Brain pericyte (primary cell): ENCODE results near the gene MYL11.

Experiments used
- DNase-seq: peaks from one replicate; pipeline ENCODE4 v3.0.0-alpha.2; 2012; ENCODE audit warnings: low read depth, low spot score

The MYL11 gene

GRCh38 chr16:30354423-30355143 lies 20.0 kb upstream of the MYL11 start:
- DNase-seq, result no peak

DNA sequence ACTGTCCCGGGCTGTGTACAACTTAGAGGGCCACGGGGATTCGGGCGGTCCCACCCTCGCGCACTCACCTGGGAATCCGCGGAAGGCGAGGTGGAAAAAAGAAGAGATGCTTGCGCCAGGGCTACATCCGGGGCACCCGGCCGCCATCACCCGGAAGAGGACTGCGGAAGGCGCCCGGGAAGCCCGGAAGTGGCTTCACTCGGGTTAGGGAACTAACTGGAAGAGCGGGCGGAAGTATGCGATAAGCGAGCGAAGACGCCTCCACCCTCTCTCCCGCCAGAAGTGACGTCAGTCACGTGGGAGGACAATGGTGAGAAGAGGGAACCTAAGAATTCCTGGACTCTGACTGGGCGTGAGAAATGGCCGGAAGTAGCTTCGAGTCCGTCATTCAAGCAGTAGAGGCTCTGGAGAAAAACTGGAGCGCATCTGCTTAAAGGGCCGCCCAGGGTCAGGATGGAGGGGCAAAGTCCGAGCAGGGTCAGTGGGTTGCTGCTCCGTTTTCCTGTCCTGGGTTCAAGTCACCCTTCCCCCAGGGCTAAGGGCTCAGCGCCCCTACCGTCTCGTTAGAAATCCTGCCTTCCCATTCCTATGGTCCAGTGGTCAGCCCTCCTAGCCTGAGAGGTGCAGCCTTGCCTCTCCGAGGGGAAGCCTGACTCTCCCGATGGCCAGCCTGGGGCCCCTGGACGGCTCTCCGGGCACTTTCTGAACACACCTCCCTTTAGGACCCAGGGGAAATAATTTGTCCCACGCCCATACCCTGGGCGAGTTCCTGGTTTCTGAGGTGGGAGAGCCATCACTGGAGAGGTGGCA lies 19.3 kb upstream of the MYL11 start, which contains the start of gene CD2BP2:
Gene CD2BP2 (minus strand): TSS at position 165 of the 810 bp plus-strand sequence. CDS start 627 bp downstream, outside the sequence.
- DNase-seq, result peak; percentile 98

DNA sequence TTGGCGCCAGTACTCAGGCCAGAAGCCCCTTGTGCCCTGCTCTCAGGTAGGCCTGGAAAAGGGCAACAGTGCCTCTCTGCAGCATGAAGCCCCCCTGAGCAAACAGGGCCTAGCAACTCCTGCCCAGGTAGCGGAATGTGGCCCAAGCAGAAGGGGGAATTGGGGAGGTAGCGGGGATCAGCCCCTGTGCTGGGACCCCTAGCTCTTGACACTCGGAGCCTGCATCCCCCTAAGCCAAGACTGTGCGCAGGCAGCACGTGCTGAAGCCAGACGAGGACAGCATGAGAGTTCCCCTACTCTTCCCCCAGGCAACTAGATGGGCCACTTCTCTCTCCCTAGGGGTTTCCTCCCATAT lies 18.7 kb upstream of the MYL11 start:
- DNase-seq, result no peak

GRCh38 chr16:30356401-30357084 lies 18.1 kb upstream of the MYL11 start:
- DNase-seq, result no peak

DNA sequence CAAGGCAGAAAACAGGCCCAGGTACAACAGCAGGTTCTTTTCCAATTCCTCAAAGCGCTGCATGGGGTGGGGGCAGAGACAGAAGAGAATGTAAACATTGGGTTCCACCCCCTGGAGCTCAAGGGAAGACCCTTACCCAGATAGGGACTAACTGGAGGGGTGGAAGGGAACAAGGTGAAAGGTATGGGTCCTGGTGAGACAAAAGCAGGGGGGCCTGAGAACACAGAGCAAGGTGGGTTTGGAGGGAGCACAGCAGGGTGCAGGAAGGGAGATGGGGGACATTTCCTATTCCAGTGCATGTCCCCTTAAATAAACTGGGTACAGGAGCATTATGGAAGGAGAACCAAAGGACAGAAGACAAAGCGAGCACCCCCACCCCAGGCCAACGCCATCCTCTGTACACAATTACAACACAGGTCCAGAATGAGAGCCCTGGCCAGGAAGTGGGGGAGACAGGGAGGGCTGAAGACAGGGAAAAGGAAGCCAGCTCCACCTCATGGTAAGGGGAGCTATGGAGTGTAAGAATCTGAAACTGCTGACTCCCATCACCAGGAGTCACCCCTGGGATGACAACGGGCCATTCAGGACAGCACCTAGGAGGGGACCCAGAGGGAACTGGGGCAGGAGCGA lies 17.4 kb upstream of the MYL11 start:
- DNase-seq, result no peak

DNA sequence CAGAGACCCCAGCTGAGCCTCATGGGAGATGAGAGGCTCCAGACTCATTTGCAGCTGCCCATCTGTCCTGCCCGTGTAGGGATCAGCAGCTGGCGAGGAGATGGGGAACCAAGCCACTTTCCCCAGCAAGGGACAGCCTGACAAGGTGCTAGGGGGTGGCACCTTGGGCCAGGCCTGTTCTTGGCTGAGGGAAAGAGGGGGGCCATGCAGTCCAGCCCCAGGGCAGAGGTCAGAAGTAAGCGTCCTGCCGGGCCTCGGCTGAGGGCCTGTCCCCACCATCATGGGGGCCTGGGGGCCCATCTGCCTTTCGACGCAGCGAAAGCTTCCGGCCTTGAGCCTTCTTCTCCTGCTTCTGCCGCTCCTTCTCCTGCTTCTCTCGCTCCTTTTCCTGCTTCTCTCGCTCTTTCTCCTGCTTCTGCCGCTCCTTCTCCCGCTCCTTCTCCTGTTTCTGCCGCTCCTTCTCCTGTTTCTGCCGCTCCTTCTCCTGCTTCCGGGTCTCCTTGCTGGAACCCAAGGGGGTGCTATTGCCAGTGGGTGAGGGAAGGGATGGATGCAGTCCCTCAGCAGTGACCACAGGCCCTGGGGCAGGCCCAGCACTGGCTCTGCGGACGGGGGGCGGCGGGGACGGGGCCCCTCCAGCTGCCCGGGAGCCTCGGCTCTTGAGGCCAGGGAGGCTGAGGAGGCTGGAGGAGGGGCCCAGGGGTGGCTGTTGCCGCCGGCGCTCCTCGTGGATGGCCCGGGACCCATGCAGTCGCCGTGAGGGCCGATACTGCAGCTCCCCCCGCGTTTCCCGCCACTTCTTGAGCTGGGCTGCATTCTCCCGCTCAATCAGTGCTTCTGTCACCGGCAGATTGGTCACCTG lies 16.7 kb upstream of the MYL11 start:
- no peak for DNase-seq

GRCh38 chr16:30358577-30358936 lies 16.0 kb upstream of the MYL11 start:
- DNase-seq, result no peak

- DNase-seq, result no peak
Observed at GRCh38 chr16:30358990-30359870, 15.4 kb upstream of the MYL11 start.

DNA sequence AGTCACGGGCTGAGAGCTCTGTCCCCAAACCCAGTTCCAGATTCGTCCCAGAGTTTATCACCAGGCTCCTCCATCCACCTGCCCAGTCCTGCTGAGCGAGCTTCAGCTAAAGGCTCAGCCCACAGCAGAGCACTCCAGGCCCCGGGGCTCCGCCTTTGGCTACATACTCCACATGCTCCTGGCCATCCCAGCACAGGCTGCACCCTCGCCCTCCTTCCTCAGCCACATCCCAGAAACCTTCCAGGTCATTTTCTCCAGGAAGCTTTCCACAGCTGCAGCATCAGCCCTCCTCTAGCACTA lies 14.8 kb upstream of the MYL11 start:
- DNase-seq, result no peak

GRCh38 chr16:30361180-30361579 lies 13.4 kb upstream of the MYL11 start:
- DNase-seq, result no peak

- no peak for DNase-seq
Observed at GRCh38 chr16:30365200-30365599, 9.4 kb upstream of the MYL11 start.

DNA sequence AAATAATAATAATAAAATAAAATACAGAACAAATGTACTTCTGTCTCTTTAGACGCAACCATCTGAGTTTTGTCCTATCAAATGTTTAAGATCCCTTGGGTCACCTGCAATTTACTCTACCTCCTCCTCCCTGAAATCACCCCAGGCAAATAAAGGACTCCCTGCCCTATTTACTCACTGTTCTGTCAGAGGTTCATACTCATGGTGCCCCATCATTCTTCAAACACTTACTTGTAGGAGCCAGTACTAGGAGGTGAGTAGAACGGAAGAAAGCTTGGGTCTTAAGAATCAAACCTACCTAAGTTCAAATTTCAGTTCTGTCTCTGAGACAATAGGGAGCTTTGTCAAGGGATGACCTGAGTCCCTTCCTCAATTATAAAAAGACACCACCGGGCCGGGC lies 8.1 kb upstream of the MYL11 start:
- DNase-seq, result no peak

DNA sequence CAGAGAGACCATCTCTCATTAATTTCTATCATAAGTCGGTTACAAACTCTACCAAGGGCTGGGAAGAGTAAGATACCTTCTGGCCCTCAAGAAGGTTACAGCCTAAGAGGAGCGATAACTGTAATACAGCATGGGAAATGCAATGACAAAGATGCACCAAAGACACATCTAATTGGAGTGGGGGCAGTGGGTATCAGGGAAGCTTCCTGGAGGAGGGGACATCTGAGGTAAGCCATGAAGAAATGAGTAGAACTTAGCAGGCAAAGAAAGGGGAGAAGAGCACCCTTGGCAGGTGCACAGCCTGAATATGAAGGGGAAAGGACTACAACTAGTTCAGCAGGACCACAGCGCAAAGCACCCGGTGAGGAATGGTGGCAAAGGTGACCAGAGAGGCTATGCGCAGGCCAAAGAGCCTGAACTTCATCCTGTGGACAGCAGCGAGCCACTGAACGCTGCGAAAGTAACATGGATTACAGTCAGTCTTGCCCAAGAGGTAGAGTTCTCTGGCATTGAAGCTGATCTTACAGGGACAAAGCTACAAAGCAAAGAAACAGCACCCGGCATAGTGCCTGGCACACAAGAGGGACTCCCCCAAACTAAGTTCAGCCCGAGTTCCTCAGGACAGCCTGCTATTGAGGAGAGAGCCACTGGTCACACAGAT lies 7.1 kb upstream of the MYL11 start:
- DNase-seq, result no peak

DNA sequence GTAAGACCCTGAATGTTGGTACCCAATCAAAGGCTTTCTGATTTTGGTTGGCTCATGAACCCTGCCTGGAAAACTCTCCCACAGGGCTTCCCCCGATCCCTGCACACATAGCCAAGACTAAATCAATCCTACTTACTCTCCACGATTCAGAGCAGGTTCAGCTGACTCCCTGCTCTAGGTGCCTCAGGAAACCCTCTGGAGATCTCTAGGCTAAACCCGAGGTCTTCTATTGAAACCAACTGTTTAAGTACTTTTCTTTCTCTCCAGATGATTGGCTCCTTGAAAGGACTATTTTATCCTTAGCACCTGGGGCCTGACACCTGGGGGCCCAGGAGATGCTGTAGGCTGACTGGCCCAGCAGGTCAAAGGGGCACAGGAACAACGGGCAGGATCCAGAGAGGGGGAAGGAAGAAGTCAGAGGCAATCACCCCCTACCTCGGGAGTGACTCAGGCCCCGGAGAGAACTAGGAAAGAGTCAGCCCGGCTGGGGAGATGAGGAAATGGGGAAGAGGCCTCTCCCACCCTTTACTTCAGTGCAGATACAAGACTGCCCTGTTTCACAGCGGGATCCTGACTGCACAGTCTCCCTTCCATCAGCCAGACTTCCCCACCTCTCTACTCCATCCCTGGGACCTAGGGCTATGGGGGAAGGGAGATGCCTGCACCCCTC lies 6.3 kb upstream of the MYL11 start:
- DNase-seq, result no peak

- DNase-seq, result no peak
Observed at GRCh38 chr16:30368792-30369090, 5.9 kb upstream of the MYL11 start.

DNA sequence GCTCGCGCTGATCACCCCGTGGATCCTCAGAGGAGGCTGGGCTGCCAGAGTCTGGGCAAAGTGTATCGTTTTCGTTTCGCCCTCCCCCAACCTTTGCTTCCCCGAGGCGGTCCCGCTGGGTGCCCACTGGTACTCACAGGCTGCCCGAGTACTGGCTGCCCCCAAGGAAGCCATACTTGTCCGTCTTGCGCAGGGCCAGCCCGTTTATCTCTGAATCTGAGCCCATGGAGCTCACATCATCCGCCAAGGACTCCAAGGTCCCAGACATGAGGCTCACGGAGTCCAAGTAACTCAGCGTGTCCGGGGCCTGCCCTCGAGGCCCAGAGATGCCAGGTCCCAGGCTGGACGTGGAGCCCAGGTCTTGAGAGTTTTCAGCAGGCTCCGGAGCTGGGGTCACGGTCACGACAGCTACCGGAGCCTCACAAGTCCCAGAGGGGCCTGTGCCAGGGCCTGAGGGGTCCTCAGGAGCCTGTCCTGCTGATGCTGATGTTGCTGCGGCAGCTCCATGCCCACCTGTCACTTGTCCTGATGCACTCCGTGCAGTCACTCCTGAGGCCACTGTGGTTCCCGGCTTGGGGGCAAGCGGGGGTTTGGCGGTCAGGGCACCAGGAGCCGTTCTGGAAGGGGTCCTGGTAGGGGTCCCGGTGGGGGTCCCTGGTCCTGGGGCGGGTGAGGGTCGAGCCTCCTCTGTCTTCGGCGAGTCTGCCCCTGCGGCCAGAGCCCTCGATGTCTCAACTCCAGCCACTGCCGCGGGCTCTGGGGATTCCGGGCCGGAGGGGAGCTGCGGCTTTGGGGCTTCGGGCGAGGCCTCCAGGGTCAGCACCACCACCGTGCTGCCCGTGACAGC lies 5.3 kb upstream of the MYL11 start:
- no peak for DNase-seq

DNA sequence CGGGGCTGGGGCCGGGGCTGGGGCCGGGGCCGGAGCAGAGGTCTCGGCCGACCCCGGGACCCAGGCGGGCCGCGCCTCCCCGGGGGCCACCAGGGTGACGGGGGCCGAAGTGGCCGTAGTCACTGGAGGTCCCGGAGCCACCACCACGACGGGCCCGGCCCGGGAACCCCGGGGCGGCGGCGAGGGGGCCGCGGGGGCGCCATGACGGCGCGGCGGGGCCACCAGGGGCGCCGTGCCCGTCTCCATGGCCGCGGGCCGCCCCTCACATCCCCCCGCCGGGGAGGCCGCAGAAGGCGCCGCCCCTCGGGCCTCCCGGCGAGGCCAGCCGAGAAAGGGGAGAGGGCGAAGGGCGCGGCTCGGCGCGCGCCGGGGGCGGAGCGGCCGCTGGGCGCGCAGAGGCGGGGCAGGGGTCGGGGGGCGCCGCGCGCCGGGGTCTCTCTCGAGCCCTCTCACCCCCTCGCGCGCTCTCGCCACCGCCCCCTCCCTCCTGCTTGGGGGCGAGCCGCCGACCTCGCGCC lies 4.6 kb upstream of the MYL11 start:
- DNase-seq, result no peak
